ENCODE data around the gene TM4SF20.

TM4SF20 gene

DNA sequence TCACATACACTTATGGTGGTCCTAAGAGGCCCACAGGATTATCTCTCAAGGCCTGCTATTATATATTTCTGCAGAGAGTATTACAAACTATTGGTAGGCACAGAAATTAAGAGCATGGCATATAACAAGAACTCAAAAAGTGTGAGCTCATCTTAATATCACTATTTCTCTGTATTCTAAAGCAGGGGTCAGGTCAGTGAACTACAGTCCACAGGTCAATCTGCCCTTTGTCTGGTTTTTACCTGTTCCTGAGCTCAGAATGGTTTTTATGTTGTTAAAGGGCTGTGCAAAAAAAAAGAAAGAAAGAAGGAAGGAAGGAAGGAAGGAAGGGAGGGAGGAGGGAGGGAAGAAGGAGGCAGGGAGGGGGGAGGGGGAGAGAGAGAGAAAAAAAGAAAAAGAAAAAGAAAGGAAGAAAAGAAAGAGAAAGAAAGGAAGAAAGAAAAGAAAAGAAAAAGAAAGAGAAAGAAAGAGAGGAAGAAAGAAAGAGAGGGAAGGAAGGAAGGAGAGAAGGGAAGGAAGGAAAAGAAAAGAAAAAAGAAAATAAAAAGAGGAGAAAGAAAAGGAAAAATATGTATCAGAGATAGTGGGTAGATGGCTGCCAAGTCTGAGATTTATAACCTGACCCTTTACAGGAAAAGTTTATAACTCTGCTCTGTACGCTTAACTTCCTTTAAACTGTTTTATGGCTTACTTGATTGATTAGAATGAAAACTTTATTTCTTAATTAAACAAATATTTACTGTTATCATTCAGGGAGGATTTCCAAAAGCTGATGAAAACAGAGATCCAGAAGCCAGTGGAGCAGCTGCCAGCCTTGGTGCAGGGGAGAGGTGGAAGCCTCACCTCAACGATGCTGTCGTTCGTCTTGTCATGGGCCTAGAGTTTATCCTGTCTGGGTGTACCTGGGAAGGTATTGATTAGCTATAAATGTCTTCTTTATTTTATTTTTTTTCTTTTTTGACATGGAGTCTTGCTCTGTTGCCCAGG lies 19.9 kb upstream of the TM4SF20 start:
- Histone ChIP-seq H3K4me2 (ENCODE audit: low read length) (no peak overlapping the region), H3K36me3 (ENCODE audit: control insufficient read depth, low read length) (no peaks in the 10 kb centered on the region), H3K4me1 (ENCODE audit: control insufficient read depth, low read length) (no peaks in the 10 kb centered on the region), H3K9me2 (replicated peaks; ENCODE audit: control insufficient read depth, low read length) (no peaks in the 10 kb centered on the region), H3K9me3 (ENCODE audit: control insufficient read depth, insufficient read depth, low read length) (no peaks in the 10 kb centered on the region), H3K27ac (ENCODE audit: low read depth, low read length) (no peak overlapping the region), H4K20me1 (ENCODE audit: control insufficient read depth, insufficient read depth, low read depth, low read length) (no peaks in the 10 kb centered on the region), H3F3A (ENCODE audit: control insufficient read depth, insufficient read depth) (no peaks in the 10 kb centered on the region), H3K27me3 (ENCODE audit: control insufficient read depth, low read length) (no peaks in the 10 kb centered on the region), H3K4me3 (ENCODE audit: low read length) (no peak overlapping the region), H3K79me2 (ENCODE audit: control insufficient read depth, low read length) (no peaks in the 10 kb centered on the region)
- TF ChIP-seq, protein P1, sequence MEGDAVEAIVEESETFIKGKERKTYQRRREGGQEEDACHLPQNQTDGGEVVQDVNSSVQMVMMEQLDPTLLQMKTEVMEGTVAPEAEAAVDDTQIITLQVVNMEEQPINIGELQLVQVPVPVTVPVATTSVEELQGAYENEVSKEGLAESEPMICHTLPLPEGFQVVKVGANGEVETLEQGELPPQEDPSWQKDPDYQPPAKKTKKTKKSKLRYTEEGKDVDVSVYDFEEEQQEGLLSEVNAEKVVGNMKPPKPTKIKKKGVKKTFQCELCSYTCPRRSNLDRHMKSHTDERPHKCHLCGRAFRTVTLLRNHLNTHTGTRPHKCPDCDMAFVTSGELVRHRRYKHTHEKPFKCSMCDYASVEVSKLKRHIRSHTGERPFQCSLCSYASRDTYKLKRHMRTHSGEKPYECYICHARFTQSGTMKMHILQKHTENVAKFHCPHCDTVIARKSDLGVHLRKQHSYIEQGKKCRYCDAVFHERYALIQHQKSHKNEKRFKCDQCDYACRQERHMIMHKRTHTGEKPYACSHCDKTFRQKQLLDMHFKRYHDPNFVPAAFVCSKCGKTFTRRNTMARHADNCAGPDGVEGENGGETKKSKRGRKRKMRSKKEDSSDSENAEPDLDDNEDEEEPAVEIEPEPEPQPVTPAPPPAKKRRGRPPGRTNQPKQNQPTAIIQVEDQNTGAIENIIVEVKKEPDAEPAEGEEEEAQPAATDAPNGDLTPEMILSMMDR (IDR thresholded peaks at IDR 0.05; ENCODE audit: low read depth, low read length, poor library complexity, severe bottlenecking) = no peak
- TF ChIP-seq EZH2phosphoT487 (IDR thresholded peaks at IDR 0.05; ENCODE audit: borderline replicate concordance, low read length) = no peak

- no peaks in the 10 kb centered on the region for H3K4me1 ChIP-seq (ENCODE audit: control insufficient read depth, low read length)
- no peaks in the 10 kb centered on the region for H3K36me3 ChIP-seq (ENCODE audit: control insufficient read depth, low read length)
- H3K79me2 ChIP-seq (ENCODE audit: control insufficient read depth, low read length) = no peaks in the 10 kb centered on the region
- H3K9me3 ChIP-seq (ENCODE audit: control insufficient read depth, insufficient read depth, low read length) = no peaks in the 10 kb centered on the region
- no peaks in the 10 kb centered on the region for H4K20me1 ChIP-seq (ENCODE audit: control insufficient read depth, insufficient read depth, low read depth, low read length)
- no peaks in the 10 kb centered on the region for H3F3A ChIP-seq (ENCODE audit: control insufficient read depth, insufficient read depth)
- H3K27me3 ChIP-seq (ENCODE audit: control insufficient read depth, low read length) = no peaks in the 10 kb centered on the region
- no peaks in the 10 kb centered on the region for H3K9me2 ChIP-seq (replicated peaks; ENCODE audit: control insufficient read depth, low read length)
- no peak for TF ChIP-seq EZH2phosphoT487 (IDR thresholded peaks at IDR 0.05; ENCODE audit: borderline replicate concordance, low read length)
- TF ChIP-seq, protein P1 (IDR thresholded peaks at IDR 0.05; ENCODE audit: low read depth, low read length, poor library complexity, severe bottlenecking) = no peak
- no peak overlapping the region for H3K27ac ChIP-seq (ENCODE audit: low read depth, low read length)
- H3K4me2 ChIP-seq (ENCODE audit: low read length) = no peak overlapping the region
- no peak overlapping the region for H3K4me3 ChIP-seq (ENCODE audit: low read length)
Measured at GRCh38 chr2:227397562-227397961, 18.5 kb upstream of the TM4SF20 start.

DNA sequence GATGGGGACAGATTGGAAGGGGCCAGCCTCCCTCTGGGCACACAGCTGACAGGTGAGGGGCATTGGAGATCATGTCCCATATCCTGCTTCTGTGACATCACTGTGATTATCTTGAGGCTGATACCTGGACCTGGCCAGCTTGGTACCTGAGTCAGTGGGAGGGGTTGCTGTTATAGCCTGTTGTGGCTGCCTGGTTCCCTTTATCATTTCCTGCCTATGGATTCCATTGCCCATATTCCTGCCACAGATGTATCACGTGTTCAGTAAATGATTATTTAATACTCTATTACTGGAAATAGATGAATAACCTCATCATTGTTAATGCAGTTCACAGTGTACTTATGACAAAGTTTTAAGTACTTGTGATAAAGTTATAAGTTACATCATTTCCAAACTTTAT lies 16.4 kb upstream of the TM4SF20 start:
- Histone ChIP-seq H3K9me3 (ENCODE audit: control insufficient read depth, insufficient read depth, low read length) (no peaks in the 10 kb centered on the region), H4K20me1 (ENCODE audit: control insufficient read depth, insufficient read depth, low read depth, low read length) (no peaks in the 10 kb centered on the region), H3K4me2 (ENCODE audit: low read length) (no peak overlapping the region), H3K4me3 (ENCODE audit: low read length) (no peak overlapping the region), H3K9me2 (replicated peaks; ENCODE audit: control insufficient read depth, low read length) (no peaks in the 10 kb centered on the region), H3K27ac (ENCODE audit: low read depth, low read length) (no peak overlapping the region), H3F3A (ENCODE audit: control insufficient read depth, insufficient read depth) (no peaks in the 10 kb centered on the region), H3K4me1 (ENCODE audit: control insufficient read depth, low read length) (no peaks in the 10 kb centered on the region), H3K27me3 (ENCODE audit: control insufficient read depth, low read length) (no peaks in the 10 kb centered on the region), H3K79me2 (ENCODE audit: control insufficient read depth, low read length) (no peaks in the 10 kb centered on the region), H3K36me3 (ENCODE audit: control insufficient read depth, low read length) (no peaks in the 10 kb centered on the region)
- TF ChIP-seq, protein P1 (IDR thresholded peaks at IDR 0.05; ENCODE audit: low read depth, low read length, poor library complexity, severe bottlenecking) = no peak
- TF ChIP-seq EZH2phosphoT487 (IDR thresholded peaks at IDR 0.05; ENCODE audit: borderline replicate concordance, low read length) = no peak
